ENCODE results near the gene OR2G2. TPM values are rescaled to one million over a fixed set of nuclear protein-coding genes. Genes with fewer than 3 reads are reported as not detected.

OR2G2 gene
- not detected in 2 replicates for total RNA-seq

GRCh38 chr1:247588060-247588459 lies at the start of gene OR2G2:
TSS of gene OR2G2 (plus strand) at chr1:247588360. CDS start at chr1:247588360, 0 bp downstream.

GRCh38 chr1:247548769-247549182 lies 39.4 kb upstream of the OR2G2 start, which contains the start of gene GCSAML:
TSS of gene GCSAML (plus strand) at chr1:247549134. CDS start at chr1:247549192, 58 bp downstream.

GRCh38 chr1:247605286-247605685 lies 17.1 kb downstream of the OR2G2 start, which contains the start of gene OR2G3:
TSS of gene OR2G3 (plus strand) at chr1:247605586. CDS start at chr1:247605586, 0 bp downstream.

Other genes with a start within 250 kb of the OR2G2 start
- gene NLRP3, start 172.2 kb upstream of the OR2G2 start, total RNA-seq = under 0.01 TPM in 1 of 2 replicates, not detected in the other
- gene OR2B11, start 130.3 kb upstream of the OR2G2 start, total RNA-seq = not detected in 2 replicates
- not detected in 2 replicates for gene OR2C3, start 51.9 kb upstream of the OR2G2 start, total RNA-seq
- not detected in 2 replicates for gene GCSAML, start 39.2 kb upstream of the OR2G2 start, total RNA-seq
- gene OR2G3, start 17.2 kb downstream of the OR2G2 start, total RNA-seq = not detected in 2 replicates
- gene OR13G1, start 91.4 kb downstream of the OR2G2 start, total RNA-seq = not detected in 2 replicates
- not detected in 2 replicates for gene OR6F1, start 128.3 kb downstream of the OR2G2 start, total RNA-seq
- gene OR14K1, start 150.3 kb downstream of the OR2G2 start, total RNA-seq = not detected in 2 replicates
- not detected in 2 replicates for gene OR14A2, start 159.8 kb downstream of the OR2G2 start, total RNA-seq
- not detected in 2 replicates for gene OR1C1, start 172.2 kb downstream of the OR2G2 start, total RNA-seq
- gene OR14A16, start 235.8 kb downstream of the OR2G2 start, total RNA-seq = not detected in 2 replicates

Data from pericardium fibroblast (primary cell).